Hepatocyte (in vitro differentiated cells): Measurements from ENCODE around the gene MAP3K5. TPM values are rescaled to one million over a fixed set of nuclear protein-coding genes. Genes with fewer than 3 reads are reported as not detected.

Experiments used
- DNase-seq: peaks from one replicate; pipeline ENCODE4 v3.0.0-alpha.2; 2016; ENCODE audit warnings: low spot score
- H2AFZ ChIP-seq: fragments of 200-600 bp; sonication (generic); 2 replicates; pipeline ENCODE4 v1.6.0; 2016; ENCODE audit warnings: antibody characterized with exemption, mild to moderate bottlenecking
- H3K27ac ChIP-seq: fragments of 200-600 bp; sonication (generic); 2 replicates; pipeline ENCODE4 v1.5.1; 2016; ENCODE audit warnings: mild to moderate bottlenecking
- H3K27me3 ChIP-seq: fragments of 200-600 bp; sonication (generic); 2 replicates; pipeline ENCODE4 v1.6.1; 2016
- H3K36me3 ChIP-seq: fragments of 200-600 bp; sonication (generic); replicated peaks from 2 replicates; pipeline ENCODE4 v1.5.1; 2016; ENCODE audit warnings: low read depth; ENCODE audit not compliant: insufficient read depth
- H3K4me1 ChIP-seq: fragments of 200-600 bp; sonication (generic); 2 replicates; pipeline ENCODE4 v1.5.1; 2016; ENCODE audit warnings: mild to moderate bottlenecking, moderate library complexity; ENCODE audit not compliant: insufficient read depth
- H3K4me2 ChIP-seq: fragments of 200-600 bp; sonication (generic); 2 replicates; pipeline ENCODE4 v1.6.0; 2016
- H3K4me3 ChIP-seq: fragments of 200-600 bp; sonication (generic); 2 replicates; pipeline ENCODE4 v1.5.1; 2016; ENCODE audit warnings: mild to moderate bottlenecking
- H3K79me2 ChIP-seq: fragments of 200-600 bp; sonication (generic); 2 replicates; pipeline ENCODE4 v1.6.0; 2017; ENCODE audit warnings: mild to moderate bottlenecking
- H3K9me2 ChIP-seq: fragments of 200-600 bp; sonication (generic); replicated peaks from 2 replicates; pipeline ENCODE4 v1.6.0; 2017; ENCODE audit warnings: mild to moderate bottlenecking; ENCODE audit not compliant: insufficient read depth
- H3K9me3 ChIP-seq: fragments of 200-600 bp; sonication (generic); 2 replicates; pipeline ENCODE4 v1.5.1; 2016; ENCODE audit warnings: low read depth, mild to moderate bottlenecking
- H4K20me1 ChIP-seq: fragments of 200-600 bp; sonication (generic); 2 replicates; pipeline ENCODE4 v1.6.0; 2016; ENCODE audit warnings: mild to moderate bottlenecking; ENCODE audit not compliant: insufficient read depth, poor library complexity, severe bottlenecking
- EZH2 ChIP-seq: fragments of 200-600 bp; sonication (generic); IDR thresholded peaks from 2 replicates; pipeline ENCODE4 v1.6.1; 2016; ENCODE audit warnings: antibody characterized with exemption, mild to moderate bottlenecking, borderline replicate concordance
- EZH2phosphoT487 ChIP-seq: fragments of 200-600 bp; sonication (generic); IDR thresholded peaks from one replicate; pipeline ENCODE4 v1.6.1; 2018; ENCODE audit warnings: antibody characterized with exemption, mild to moderate bottlenecking, low read depth, moderate library complexity; ENCODE audit not compliant: unreplicated experiment, severe bottlenecking
- WGBS: methylation state at CpG from one replicate; pipeline ENCODE4 v1.1.6; 2016; ENCODE audit warnings: low lambda C conversion rate; ENCODE audit errors: missing lambda C conversion rate; 5-methylcytosine and 5-hydroxymethylcytosine counted together
- polyA plus RNA-seq: library from polyadenylated mRNA; unstranded; fragments of >200 nt; fragmentation: Nextera tagmentation; extraction: Ambion mirVana; gene quantifications from 2 replicates; pipeline ENCODE4 v1.2.1, GENCODE V29; 2016
- total RNA-seq: library from RNA; depleted of rRNA; stranded (reverse); fragments of >200 nt; gene quantifications from 2 replicates; pipeline ENCODE4 v1.2.3, GENCODE V29; 2014
- TF ChIP-seq, protein P1 (sequence below): fragments of 200-600 bp; sonication (generic); IDR thresholded peaks from 2 replicates; pipeline ENCODE4 v1.5.1; 2016; ENCODE audit warnings: antibody characterized with exemption, mild to moderate bottlenecking; ENCODE audit not compliant: poor library complexity

Gene MAP3K5
- total and polyA plus RNA-seq, 2 experiments from 2014 or later, result 2.2 to 5.9 TPM

GRCh38 chr6:136769759-136770158, 22.5 kb downstream of the MAP3K5 start:
- Histone ChIP-seq H3K27ac (no peak overlapping the region), H3K36me3 (no peaks in the 10 kb centered on the region), H3K79me2 (no peaks in the 10 kb centered on the region), H3K9me3 (no peaks in the 10 kb centered on the region), H2AFZ (no peak overlapping the region), H3K4me1 (no peaks in the 10 kb centered on the region), H3K4me2 (no peak overlapping the region), H3K4me3 (no peak overlapping the region), H3K27me3 (no peaks in the 10 kb centered on the region), H3K9me2 (no peaks in the 10 kb centered on the region), H4K20me1 (no peaks in the 10 kb centered on the region)
- DNase-seq, result no peak
- WGBS, result no CpG with 5 or more reads among the region's 1 CpG
- TF ChIP-seq EZH2phosphoT487 (no peak), EZH2 (no peak)
- TF ChIP-seq, protein P1, sequence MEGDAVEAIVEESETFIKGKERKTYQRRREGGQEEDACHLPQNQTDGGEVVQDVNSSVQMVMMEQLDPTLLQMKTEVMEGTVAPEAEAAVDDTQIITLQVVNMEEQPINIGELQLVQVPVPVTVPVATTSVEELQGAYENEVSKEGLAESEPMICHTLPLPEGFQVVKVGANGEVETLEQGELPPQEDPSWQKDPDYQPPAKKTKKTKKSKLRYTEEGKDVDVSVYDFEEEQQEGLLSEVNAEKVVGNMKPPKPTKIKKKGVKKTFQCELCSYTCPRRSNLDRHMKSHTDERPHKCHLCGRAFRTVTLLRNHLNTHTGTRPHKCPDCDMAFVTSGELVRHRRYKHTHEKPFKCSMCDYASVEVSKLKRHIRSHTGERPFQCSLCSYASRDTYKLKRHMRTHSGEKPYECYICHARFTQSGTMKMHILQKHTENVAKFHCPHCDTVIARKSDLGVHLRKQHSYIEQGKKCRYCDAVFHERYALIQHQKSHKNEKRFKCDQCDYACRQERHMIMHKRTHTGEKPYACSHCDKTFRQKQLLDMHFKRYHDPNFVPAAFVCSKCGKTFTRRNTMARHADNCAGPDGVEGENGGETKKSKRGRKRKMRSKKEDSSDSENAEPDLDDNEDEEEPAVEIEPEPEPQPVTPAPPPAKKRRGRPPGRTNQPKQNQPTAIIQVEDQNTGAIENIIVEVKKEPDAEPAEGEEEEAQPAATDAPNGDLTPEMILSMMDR, result no peak

GRCh38 chr6:136769124-136769523, 23.2 kb downstream of the MAP3K5 start:
- TF ChIP-seq EZH2phosphoT487 (no peak), EZH2 (no peak)
- TF ChIP-seq, protein P1, result no peak
- H3K9me2 ChIP-seq, result no peaks in the 10 kb centered on the region
- H3K27ac ChIP-seq, result no peak overlapping the region
- no peaks in the 10 kb centered on the region for H3K36me3 ChIP-seq
- H2AFZ ChIP-seq, result no peak overlapping the region
- WGBS, result 94% methylated on average over 2 of the region's 2 CpGs
- H3K4me1 ChIP-seq, result no peaks in the 10 kb centered on the region
- H3K79me2 ChIP-seq, result no peaks in the 10 kb centered on the region
- no peaks in the 10 kb centered on the region for H3K9me3 ChIP-seq
- no peak for DNase-seq
- H3K27me3 ChIP-seq, result no peaks in the 10 kb centered on the region
- H3K4me2 ChIP-seq, result no peak overlapping the region
- no peaks in the 10 kb centered on the region for H4K20me1 ChIP-seq
- no peak overlapping the region for H3K4me3 ChIP-seq

DNA sequence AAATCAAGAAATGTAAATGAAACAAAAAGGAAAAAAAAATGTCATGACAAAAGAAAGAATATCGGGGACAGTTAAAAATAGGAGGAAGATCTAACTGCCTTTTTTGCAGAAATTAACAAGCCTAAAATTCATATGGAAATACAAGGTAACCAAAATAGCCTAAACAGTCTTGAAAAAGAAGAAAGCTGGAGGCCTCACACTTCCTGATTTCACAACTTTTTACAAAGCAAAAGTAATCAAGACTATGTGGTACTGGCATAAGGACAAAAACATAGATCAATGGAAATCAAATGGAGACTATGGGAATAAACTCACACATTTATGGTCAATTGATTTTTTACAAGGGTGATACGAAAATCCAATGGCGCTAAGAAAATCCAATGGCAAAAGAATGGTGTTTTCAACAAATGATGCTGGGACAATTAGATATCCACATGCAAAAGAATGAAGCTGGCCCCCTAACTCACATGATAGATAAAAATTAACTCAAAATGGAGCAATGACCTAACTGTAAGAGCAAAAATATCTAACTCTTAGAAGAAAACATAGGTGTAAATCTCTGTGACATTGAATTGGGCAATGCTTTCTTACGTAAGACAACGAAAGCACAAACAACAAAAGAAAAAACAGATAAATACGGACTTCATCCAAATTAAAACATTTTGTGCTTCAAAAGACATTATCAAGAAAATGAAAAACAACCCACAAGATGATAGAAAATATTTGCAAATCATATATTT, 24.5 kb downstream of the MAP3K5 start:
- no peaks in the 10 kb centered on the region for H4K20me1 ChIP-seq
- H3K4me3 ChIP-seq, result no peak overlapping the region
- no peak for DNase-seq
- H3K79me2 ChIP-seq, result no peaks in the 10 kb centered on the region
- no peaks in the 10 kb centered on the region for H3K9me3 ChIP-seq
- no peaks in the 10 kb centered on the region for H3K4me1 ChIP-seq
- no peak overlapping the region for H3K27ac ChIP-seq
- H2AFZ ChIP-seq, result no peak overlapping the region
- TF ChIP-seq EZH2 (no peak), EZH2phosphoT487 (no peak)
- TF ChIP-seq, protein P1, result no peak
- H3K9me2 ChIP-seq, result no peaks in the 10 kb centered on the region
- H3K4me2 ChIP-seq, result no peak overlapping the region
- no peaks in the 10 kb centered on the region for H3K27me3 ChIP-seq
- WGBS, result 94% methylated on average over 6 of the region's 6 CpGs
- no peaks in the 10 kb centered on the region for H3K36me3 ChIP-seq
